Measurements from ENCODE around the gene ZC3H4. TPM values are rescaled to one million over a fixed set of nuclear protein-coding genes. Genes with fewer than 3 reads are reported as not detected.

Gene ZC3H4
- total RNA-seq, 1 experiment from 2014 or later = 41.8 TPM

- Mint-ChIP-seq H3K36me3 (ENCODE audit: insufficient read depth, unreplicated experiment) (peaks cover 86% of the 10 kb centered on the region), H3K4me3 (ENCODE audit: unreplicated experiment) (no peak overlapping the region), H3K27ac (ENCODE audit: low read depth, unreplicated experiment) (no peak overlapping the region), H3K27me3 (ENCODE audit: insufficient read depth, unreplicated experiment) (no peaks in the 10 kb centered on the region), H3K9me3 (ENCODE audit: unreplicated experiment) (no peaks in the 10 kb centered on the region), H3K4me1 (ENCODE audit: insufficient read depth, unreplicated experiment) (no peaks in the 10 kb centered on the region)
- ChIA-PET CTCF (no interaction called here), POLR2A (interaction anchor here (0.7 to 1.4 kb wide), 3 partner anchors 43 to 217 kb away, joined by 3 to 4 read pairs (median 4); partner anchors contain the start of genes AP2S1 and ZC3H4)
- no peak for TF ChIP-seq CTCF (IDR thresholded peaks at IDR 0.05; ENCODE audit: unreplicated experiment)
- no TSS peak for BruUV-seq (replicated peaks)
- intact Hi-C loops (cut with micrococcal nuclease) = no loop called here
- no peak for DNase-seq (ENCODE audit: unreplicated experiment)
Measured at GRCh38 chr19:47067215-47067847, 46.2 kb downstream of the ZC3H4 start.

- intact Hi-C loops (cut with micrococcal nuclease) = no loop called here
- BruUV-seq (replicated peaks) = no TSS peak
- Mint-ChIP-seq H3K36me3 (ENCODE audit: insufficient read depth, unreplicated experiment) (peaks cover 80% of the 10 kb centered on the region), H3K27ac (ENCODE audit: low read depth, unreplicated experiment) (peak overlapping the region; percentile 59), H3K9me3 (ENCODE audit: unreplicated experiment) (no peaks in the 10 kb centered on the region), H3K27me3 (ENCODE audit: insufficient read depth, unreplicated experiment) (no peaks in the 10 kb centered on the region), H3K4me1 (ENCODE audit: insufficient read depth, unreplicated experiment) (no peaks in the 10 kb centered on the region), H3K4me3 (ENCODE audit: unreplicated experiment) (no peak overlapping the region)
- CTCF ChIA-PET = no interaction called here
- POLR2A ChIA-PET = interaction anchor here (1.2 kb wide), 1 partner anchor 47 kb away, joined by 4 read pairs; the partner anchor contains the start of gene ZC3H4
- no peak for TF ChIP-seq CTCF (IDR thresholded peaks at IDR 0.05; ENCODE audit: unreplicated experiment)
- no peak for DNase-seq (ENCODE audit: unreplicated experiment)
Measured at GRCh38 chr19:47066376-47067214, 47.0 kb downstream of the ZC3H4 start.

- CTCF ChIA-PET = interaction anchor here (0.6 kb wide), 1 partner anchor 26 kb away, joined by 4 read pairs; no protein-coding TSS in a partner anchor
- no TSS peak for BruUV-seq (replicated peaks)
- Mint-ChIP-seq H3K27me3 (ENCODE audit: insufficient read depth, unreplicated experiment) (no peaks in the 10 kb centered on the region), H3K4me3 (ENCODE audit: unreplicated experiment) (no peak overlapping the region), H3K9me3 (ENCODE audit: unreplicated experiment) (no peaks in the 10 kb centered on the region), H3K36me3 (ENCODE audit: insufficient read depth, unreplicated experiment) (peaks cover 67% of the 10 kb centered on the region), H3K27ac (ENCODE audit: low read depth, unreplicated experiment) (no peak overlapping the region), H3K4me1 (ENCODE audit: insufficient read depth, unreplicated experiment) (no peaks in the 10 kb centered on the region)
- POLR2A ChIA-PET = no interaction called here
- intact Hi-C loops (cut with micrococcal nuclease) = no loop called here
- no peak for DNase-seq (ENCODE audit: unreplicated experiment)
- no peak for TF ChIP-seq CTCF (IDR thresholded peaks at IDR 0.05; ENCODE audit: unreplicated experiment)
Measured at GRCh38 chr19:47065242-47065641, 48.3 kb downstream of the ZC3H4 start.

GRCh38 chr19:47063874-47064273, 49.7 kb downstream of the ZC3H4 start:
- peaks cover 54% of the 10 kb centered on the region for H3K36me3 Mint-ChIP-seq (ENCODE audit: insufficient read depth, unreplicated experiment)
- no peak for TF ChIP-seq CTCF (IDR thresholded peaks at IDR 0.05; ENCODE audit: unreplicated experiment)
- DNase-seq (ENCODE audit: unreplicated experiment) = no peak
- ChIA-PET POLR2A (no interaction called here), CTCF (interaction anchor here (0.7 to 0.9 kb wide), 2 partner anchors 51 to 146 kb away, joined by 3 read pairs; no protein-coding TSS in a partner anchor)
- BruUV-seq (replicated peaks) = no TSS peak
- no peak overlapping the region for H3K27ac Mint-ChIP-seq (ENCODE audit: low read depth, unreplicated experiment)
- no peaks in the 10 kb centered on the region for H3K4me1 Mint-ChIP-seq (ENCODE audit: insufficient read depth, unreplicated experiment)
- H3K27me3 Mint-ChIP-seq (ENCODE audit: insufficient read depth, unreplicated experiment) = no peaks in the 10 kb centered on the region
- intact Hi-C loops (cut with micrococcal nuclease) = no loop called here
- no peaks in the 10 kb centered on the region for H3K9me3 Mint-ChIP-seq (ENCODE audit: unreplicated experiment)
- H3K4me3 Mint-ChIP-seq (ENCODE audit: unreplicated experiment) = no peak overlapping the region

All from MCF 10A (cell line).